ENCODE data around the gene TTC12. TPM values are rescaled to one million over a fixed set of nuclear protein-coding genes. Genes with fewer than 3 reads are reported as not detected.

The TTC12 gene
- total and polyA plus RNA-seq, 2 donors (not counting 1 experiment from before 2014, with no cell fraction given), result 9.9 to 11.9 TPM

DNA sequence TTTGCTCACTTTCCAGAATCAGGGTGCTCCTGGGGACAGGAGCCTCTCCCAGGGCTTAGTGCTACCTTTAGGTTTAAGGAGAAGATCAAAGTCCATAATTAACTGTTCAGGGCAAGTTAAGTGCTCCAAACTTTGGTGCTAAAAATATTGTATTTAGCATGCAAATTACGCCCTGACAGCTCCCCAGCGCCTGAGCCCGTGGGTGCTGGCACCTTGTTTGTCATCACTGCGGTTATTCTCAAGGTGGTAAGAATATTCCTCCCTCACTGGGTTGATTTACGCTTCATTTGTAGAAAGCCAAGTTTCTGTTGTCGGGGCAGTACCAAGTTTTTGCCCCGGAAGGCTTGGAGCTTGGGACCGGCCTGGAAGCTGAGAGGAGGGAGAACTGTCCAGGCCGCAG lies 94.5 kb downstream of the TTC12 start:
- Histone ChIP-seq H3K4me2 (ENCODE audit: extremely low read depth, insufficient read depth, low read length) (no peak overlapping the region), H3K36me3 (ENCODE audit: control insufficient read depth, insufficient read depth, low read length) (no peaks in the 10 kb centered on the region), H3K9ac (ENCODE audit: insufficient read depth, low read length) (no peak overlapping the region), H3K79me2 (ENCODE audit: control insufficient read depth, insufficient read depth, low read length) (no peaks in the 10 kb centered on the region), H3K4me1 (ENCODE audit: control insufficient read depth, extremely low read depth, insufficient read depth, low read length) (no peaks in the 10 kb centered on the region), H3K27me3 (ENCODE audit: control insufficient read depth, insufficient read depth, low read length) (no peaks in the 10 kb centered on the region), H3K4me3 (replicated peaks in 1 of 4; ENCODE audit: control extremely low read depth in 1 of 4, insufficient read depth in 1 of 4, low read depth in 3 of 4, low read length in 4 of 4) (no peak overlapping the region), H3K9me3 (ENCODE audit: control insufficient read depth, insufficient read depth, low read depth, low read length) (no peaks in the 10 kb centered on the region), H4K20me1 (ENCODE audit: control insufficient read depth, extremely low read depth, insufficient read depth, low read length) (no peaks in the 10 kb centered on the region), H3K27ac (ENCODE audit: insufficient read depth, low read length) (no peak overlapping the region), H2AFZ (ENCODE audit: low read length) (no peak overlapping the region)
- no peak for DNase-seq (ENCODE audit: low read depth in 2 of 2)
- TF ChIP-seq, protein P1, sequence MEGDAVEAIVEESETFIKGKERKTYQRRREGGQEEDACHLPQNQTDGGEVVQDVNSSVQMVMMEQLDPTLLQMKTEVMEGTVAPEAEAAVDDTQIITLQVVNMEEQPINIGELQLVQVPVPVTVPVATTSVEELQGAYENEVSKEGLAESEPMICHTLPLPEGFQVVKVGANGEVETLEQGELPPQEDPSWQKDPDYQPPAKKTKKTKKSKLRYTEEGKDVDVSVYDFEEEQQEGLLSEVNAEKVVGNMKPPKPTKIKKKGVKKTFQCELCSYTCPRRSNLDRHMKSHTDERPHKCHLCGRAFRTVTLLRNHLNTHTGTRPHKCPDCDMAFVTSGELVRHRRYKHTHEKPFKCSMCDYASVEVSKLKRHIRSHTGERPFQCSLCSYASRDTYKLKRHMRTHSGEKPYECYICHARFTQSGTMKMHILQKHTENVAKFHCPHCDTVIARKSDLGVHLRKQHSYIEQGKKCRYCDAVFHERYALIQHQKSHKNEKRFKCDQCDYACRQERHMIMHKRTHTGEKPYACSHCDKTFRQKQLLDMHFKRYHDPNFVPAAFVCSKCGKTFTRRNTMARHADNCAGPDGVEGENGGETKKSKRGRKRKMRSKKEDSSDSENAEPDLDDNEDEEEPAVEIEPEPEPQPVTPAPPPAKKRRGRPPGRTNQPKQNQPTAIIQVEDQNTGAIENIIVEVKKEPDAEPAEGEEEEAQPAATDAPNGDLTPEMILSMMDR (conservative IDR thresholded peaks at IDR 0.05 in 1 of 2, IDR thresholded peaks at IDR 0.05 in 1 of 2; ENCODE audit: low read depth in 1 of 2, low read length in 2 of 2), result no peak
- TF ChIP-seq EZH2 (IDR thresholded peaks at IDR 0.05; ENCODE audit: low read length, missing control alignments), result no peak

DNA sequence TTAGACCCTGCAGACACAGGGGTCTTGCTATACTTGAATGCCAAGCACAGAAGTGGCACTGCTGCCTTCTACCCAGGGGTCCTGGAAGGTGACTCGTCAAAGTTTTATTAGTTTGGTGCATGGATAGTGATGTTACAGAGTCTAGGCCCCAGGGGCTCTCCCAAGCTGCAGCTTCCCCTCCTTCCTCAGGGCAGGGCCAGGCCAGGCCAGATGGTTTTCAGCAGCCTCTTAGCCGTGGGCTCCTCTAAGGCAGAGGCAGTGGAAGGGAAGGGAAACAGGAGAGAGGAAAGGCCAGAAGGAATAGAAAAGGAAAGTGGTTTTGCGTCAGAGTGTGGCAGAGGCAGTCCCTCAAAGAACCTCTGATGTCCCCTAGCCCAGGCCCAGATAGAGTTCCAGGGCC lies 95.1 kb downstream of the TTC12 start:
- H3K4me2 ChIP-seq (ENCODE audit: extremely low read depth, insufficient read depth, low read length), result no peak overlapping the region
- no peak for DNase-seq (ENCODE audit: low read depth in 2 of 2)
- H3K9me3 ChIP-seq (ENCODE audit: control insufficient read depth, insufficient read depth, low read depth, low read length), result no peaks in the 10 kb centered on the region
- no peaks in the 10 kb centered on the region for H3K27me3 ChIP-seq (ENCODE audit: control insufficient read depth, insufficient read depth, low read length)
- H3K36me3 ChIP-seq (ENCODE audit: control insufficient read depth, insufficient read depth, low read length), result no peaks in the 10 kb centered on the region
- no peaks in the 10 kb centered on the region for H3K79me2 ChIP-seq (ENCODE audit: control insufficient read depth, insufficient read depth, low read length)
- H3K4me3 ChIP-seq (replicated peaks in 1 of 4; ENCODE audit: control extremely low read depth in 1 of 4, insufficient read depth in 1 of 4, low read depth in 3 of 4, low read length in 4 of 4), result no peak overlapping the region
- H3K4me1 ChIP-seq (ENCODE audit: control insufficient read depth, extremely low read depth, insufficient read depth, low read length), result no peaks in the 10 kb centered on the region
- H3K9ac ChIP-seq (ENCODE audit: insufficient read depth, low read length), result no peak overlapping the region
- no peak overlapping the region for H3K27ac ChIP-seq (ENCODE audit: insufficient read depth, low read length)
- no peak overlapping the region for H2AFZ ChIP-seq (ENCODE audit: low read length)
- TF ChIP-seq, protein P1 (conservative IDR thresholded peaks at IDR 0.05 in 1 of 2, IDR thresholded peaks at IDR 0.05 in 1 of 2; ENCODE audit: low read depth in 1 of 2, low read length in 2 of 2), result no peak
- no peak for TF ChIP-seq EZH2 (IDR thresholded peaks at IDR 0.05; ENCODE audit: low read length, missing control alignments)
- no peaks in the 10 kb centered on the region for H4K20me1 ChIP-seq (ENCODE audit: control insufficient read depth, extremely low read depth, insufficient read depth, low read length)

DNA sequence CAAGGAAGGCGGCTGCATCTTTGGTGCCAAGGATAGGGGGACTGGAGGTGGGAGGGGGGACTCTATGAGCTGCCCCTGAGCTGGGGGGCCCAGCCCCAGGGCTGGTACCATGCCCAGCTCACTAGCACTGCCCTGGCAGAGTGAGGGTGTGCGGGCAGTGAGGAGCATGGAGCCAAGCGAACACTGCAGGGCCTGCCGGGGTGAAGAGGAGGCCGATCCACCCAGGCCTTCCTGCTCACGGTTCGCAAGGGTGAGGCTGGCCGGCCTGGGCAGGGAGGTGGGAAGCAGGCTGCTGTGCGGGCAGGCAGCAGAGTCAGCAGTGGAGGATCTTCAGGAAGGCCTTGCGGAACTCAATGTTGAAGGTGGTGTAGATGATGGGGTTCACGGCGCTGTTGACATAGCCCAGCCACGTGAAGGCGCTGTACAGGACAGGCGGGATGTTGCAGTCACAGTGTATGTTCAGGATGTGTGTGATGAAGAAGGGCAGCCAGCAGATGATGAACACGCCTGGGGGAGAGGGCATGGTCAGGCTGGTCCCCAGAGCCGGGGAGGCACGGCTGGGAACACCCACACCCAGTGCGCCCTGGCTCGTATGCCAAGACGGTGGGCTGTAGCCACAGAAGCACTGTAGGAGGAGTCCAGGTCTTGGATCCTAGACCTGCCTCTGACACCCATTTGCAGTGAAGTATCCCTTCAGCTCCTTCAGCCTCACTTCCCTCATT lies 96.2 kb downstream of the TTC12 start:
- Histone ChIP-seq H3K27me3 (ENCODE audit: control insufficient read depth, insufficient read depth, low read length) (no peaks in the 10 kb centered on the region), H3K4me3 (replicated peaks in 1 of 4; ENCODE audit: control extremely low read depth in 1 of 4, insufficient read depth in 1 of 4, low read depth in 3 of 4, low read length in 4 of 4) (no peak overlapping the region), H3K27ac (ENCODE audit: insufficient read depth, low read length) (no peak overlapping the region), H3K4me1 (ENCODE audit: control insufficient read depth, extremely low read depth, insufficient read depth, low read length) (no peaks in the 10 kb centered on the region), H3K4me2 (ENCODE audit: extremely low read depth, insufficient read depth, low read length) (no peak overlapping the region), H2AFZ (ENCODE audit: low read length) (no peak overlapping the region), H3K79me2 (ENCODE audit: control insufficient read depth, insufficient read depth, low read length) (no peaks in the 10 kb centered on the region), H4K20me1 (ENCODE audit: control insufficient read depth, extremely low read depth, insufficient read depth, low read length) (no peaks in the 10 kb centered on the region), H3K9ac (ENCODE audit: insufficient read depth, low read length) (no peak overlapping the region), H3K36me3 (ENCODE audit: control insufficient read depth, insufficient read depth, low read length) (no peaks in the 10 kb centered on the region), H3K9me3 (ENCODE audit: control insufficient read depth, insufficient read depth, low read depth, low read length) (no peaks in the 10 kb centered on the region)
- TF ChIP-seq, protein P1 (conservative IDR thresholded peaks at IDR 0.05 in 1 of 2, IDR thresholded peaks at IDR 0.05 in 1 of 2; ENCODE audit: low read depth in 1 of 2, low read length in 2 of 2), result no peak
- TF ChIP-seq EZH2 (IDR thresholded peaks at IDR 0.05; ENCODE audit: low read length, missing control alignments), result no peak
- DNase-seq (ENCODE audit: low read depth in 2 of 2), result no peak
